SK-N-SH treated with all-trans-retinoic acid at 6 μM for 48 hours (cell line): ENCODE data around the gene FAM25G.

Source experiments
- ARNTL ChIP-seq: fragments of 450-650 bp; formaldehyde crosslinking; IDR thresholded peaks from 2 replicates; pipeline ENCODE4 v1.5.0; 2020; ENCODE audit warnings: low read depth, mild to moderate bottlenecking, moderate library complexity, borderline replicate concordance
- BACH2 ChIP-seq: fragments of 250-450 bp; sonication (Bioruptor Pico); IDR thresholded peaks from 2 replicates; pipeline ENCODE4 v1.9.0; 2021; ENCODE audit warnings: mild to moderate bottlenecking, borderline replicate concordance
- ESRRG ChIP-seq: fragments of 250-450 bp; sonication (Bioruptor Pico); IDR thresholded peaks from 2 replicates; pipeline ENCODE4 v1.6.1; 2021; ENCODE audit warnings: mild to moderate bottlenecking
- GLIS3 ChIP-seq: fragments of 250-450 bp; sonication (Bioruptor Pico); IDR thresholded peaks from 2 replicates; pipeline ENCODE4 v1.5.0; 2020; ENCODE audit warnings: mild to moderate bottlenecking, moderate library complexity
- ISL1 ChIP-seq: fragments of 250-450 bp; sonication (Bioruptor Pico); IDR thresholded peaks from 2 replicates; pipeline ENCODE4 v2.1.2; 2022; ENCODE audit warnings: mild to moderate bottlenecking, moderate library complexity
- OSR1 ChIP-seq: fragments of 250-450 bp; sonication (Bioruptor Pico); IDR thresholded peaks from 2 replicates; pipeline ENCODE4 v1.8.0; 2022; ENCODE audit warnings: moderate library complexity, mild to moderate bottlenecking, inconsistent platforms
- PPARA ChIP-seq: fragments of 250-450 bp; sonication (Bioruptor Pico); IDR thresholded peaks from 2 replicates; pipeline ENCODE4 v1.5.0; 2020; ENCODE audit warnings: mild to moderate bottlenecking, borderline replicate concordance
- RARB ChIP-seq: fragments of 250-450 bp; sonication (Bioruptor Pico); IDR thresholded peaks from 2 replicates; pipeline ENCODE4 v1.8.0; 2021; ENCODE audit warnings: mild to moderate bottlenecking, moderate library complexity
- TCF4 ChIP-seq: fragments of 250-450 bp; sonication (Bioruptor Pico); IDR thresholded peaks from 2 replicates; pipeline ENCODE4 v1.8.0; 2021; ENCODE audit warnings: mild to moderate bottlenecking, moderate library complexity, borderline replicate concordance
- ZFP30 ChIP-seq: fragments of 450-650 bp; formaldehyde crosslinking; IDR thresholded peaks from 2 replicates; pipeline ENCODE4 v1.5.0; 2022; ENCODE audit warnings: mild to moderate bottlenecking, moderate library complexity
- ZNF70 ChIP-seq: fragments of 450-650 bp; formaldehyde crosslinking; IDR thresholded peaks from 2 replicates; pipeline ENCODE4 v1.5.0; 2020; ENCODE audit warnings: mild to moderate bottlenecking, moderate library complexity
- TF ChIP-seq, protein P1 (sequence below): fragments of 250-450 bp; sonication (Bioruptor Pico); IDR thresholded peaks from 2 replicates; pipeline ENCODE4 v1.5.1; 2021; ENCODE audit warnings: mild to moderate bottlenecking, moderate library complexity
- TF ChIP-seq, protein P2 (sequence below): fragments of 250-450 bp; sonication (Bioruptor Pico); IDR thresholded peaks from 2 replicates; pipeline ENCODE4 v1.8.0; 2020; ENCODE audit warnings: mild to moderate bottlenecking, moderate library complexity, borderline replicate concordance
- TF ChIP-seq, protein P3 (sequence below): fragments of 250-450 bp; sonication (Bioruptor Pico); IDR thresholded peaks from 2 replicates; pipeline ENCODE4 v1.8.0; 2021; ENCODE audit warnings: low read depth, mild to moderate bottlenecking, moderate library complexity, borderline replicate concordance

DNA sequence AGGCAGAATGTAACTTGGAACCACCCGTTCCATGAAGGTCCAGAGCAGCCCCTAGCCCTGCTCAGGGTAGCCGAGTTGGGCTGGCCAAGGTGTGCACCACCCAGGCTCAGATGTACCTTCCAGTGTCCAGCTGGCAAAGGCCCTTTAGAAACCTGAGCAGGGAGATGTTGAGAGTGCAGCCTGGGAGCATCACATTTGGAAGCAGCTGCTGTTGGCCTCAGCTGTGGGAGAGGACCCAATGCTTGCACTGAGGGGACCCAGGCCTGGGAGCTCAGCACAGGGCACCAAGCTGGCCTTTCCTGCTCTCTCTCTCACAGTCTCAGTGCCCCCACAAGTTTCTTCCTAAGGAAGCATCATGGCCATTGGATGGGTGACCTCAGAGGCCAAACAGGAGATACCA lies 41.1 kb downstream of the FAM25G start:
- no peak for TF ChIP-seq TCF4 (CRISPR knock-in tag)
- TF ChIP-seq ISL1 (CRISPR knock-in tag): no peak
- TF ChIP-seq, protein P1, sequence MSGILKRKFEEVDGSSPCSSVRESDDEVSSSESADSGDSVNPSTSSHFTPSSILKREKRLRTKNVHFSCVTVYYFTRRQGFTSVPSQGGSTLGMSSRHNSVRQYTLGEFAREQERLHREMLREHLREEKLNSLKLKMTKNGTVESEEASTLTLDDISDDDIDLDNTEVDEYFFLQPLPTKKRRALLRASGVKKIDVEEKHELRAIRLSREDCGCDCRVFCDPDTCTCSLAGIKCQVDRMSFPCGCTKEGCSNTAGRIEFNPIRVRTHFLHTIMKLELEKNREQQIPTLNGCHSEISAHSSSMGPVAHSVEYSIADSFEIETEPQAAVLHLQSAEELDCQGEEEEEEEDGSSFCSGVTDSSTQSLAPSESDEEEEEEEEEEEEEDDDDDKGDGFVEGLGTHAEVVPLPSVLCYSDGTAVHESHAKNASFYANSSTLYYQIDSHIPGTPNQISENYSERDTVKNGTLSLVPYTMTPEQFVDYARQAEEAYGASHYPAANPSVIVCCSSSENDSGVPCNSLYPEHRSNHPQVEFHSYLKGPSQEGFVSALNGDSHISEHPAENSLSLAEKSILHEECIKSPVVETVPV: no peak
- no peak for TF ChIP-seq BACH2
- TF ChIP-seq RARB: no peak
- no peak for TF ChIP-seq PPARA (CRISPR knock-in tag)
- no peak for TF ChIP-seq ZFP30 (CRISPR knock-in tag)
- TF ChIP-seq, protein P2, sequence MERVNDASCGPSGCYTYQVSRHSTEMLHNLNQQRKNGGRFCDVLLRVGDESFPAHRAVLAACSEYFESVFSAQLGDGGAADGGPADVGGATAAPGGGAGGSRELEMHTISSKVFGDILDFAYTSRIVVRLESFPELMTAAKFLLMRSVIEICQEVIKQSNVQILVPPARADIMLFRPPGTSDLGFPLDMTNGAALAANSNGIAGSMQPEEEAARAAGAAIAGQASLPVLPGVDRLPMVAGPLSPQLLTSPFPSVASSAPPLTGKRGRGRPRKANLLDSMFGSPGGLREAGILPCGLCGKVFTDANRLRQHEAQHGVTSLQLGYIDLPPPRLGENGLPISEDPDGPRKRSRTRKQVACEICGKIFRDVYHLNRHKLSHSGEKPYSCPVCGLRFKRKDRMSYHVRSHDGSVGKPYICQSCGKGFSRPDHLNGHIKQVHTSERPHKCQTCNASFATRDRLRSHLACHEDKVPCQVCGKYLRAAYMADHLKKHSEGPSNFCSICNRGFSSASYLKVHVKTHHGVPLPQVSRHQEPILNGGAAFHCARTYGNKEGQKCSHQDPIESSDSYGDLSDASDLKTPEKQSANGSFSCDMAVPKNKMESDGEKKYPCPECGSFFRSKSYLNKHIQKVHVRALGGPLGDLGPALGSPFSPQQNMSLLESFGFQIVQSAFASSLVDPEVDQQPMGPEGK: no peak
- TF ChIP-seq ARNTL (CRISPR knock-in tag): no peak
- no peak for TF ChIP-seq ZNF70 (CRISPR knock-in tag)
- TF ChIP-seq, protein P3, sequence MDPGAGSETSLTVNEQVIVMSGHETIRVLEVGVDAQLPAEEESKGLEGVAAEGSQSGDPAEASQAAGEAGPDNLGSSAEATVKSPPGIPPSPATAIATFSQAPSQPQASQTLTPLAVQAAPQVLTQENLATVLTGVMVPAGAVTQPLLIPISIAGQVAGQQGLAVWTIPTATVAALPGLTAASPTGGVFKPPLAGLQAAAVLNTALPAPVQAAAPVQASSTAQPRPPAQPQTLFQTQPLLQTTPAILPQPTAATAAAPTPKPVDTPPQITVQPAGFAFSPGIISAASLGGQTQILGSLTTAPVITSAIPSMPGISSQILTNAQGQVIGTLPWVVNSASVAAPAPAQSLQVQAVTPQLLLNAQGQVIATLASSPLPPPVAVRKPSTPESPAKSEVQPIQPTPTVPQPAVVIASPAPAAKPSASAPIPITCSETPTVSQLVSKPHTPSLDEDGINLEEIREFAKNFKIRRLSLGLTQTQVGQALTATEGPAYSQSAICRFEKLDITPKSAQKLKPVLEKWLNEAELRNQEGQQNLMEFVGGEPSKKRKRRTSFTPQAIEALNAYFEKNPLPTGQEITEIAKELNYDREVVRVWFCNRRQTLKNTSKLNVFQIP (CRISPR knock-in tag): no peak
- TF ChIP-seq GLIS3: no peak
- no peak for TF ChIP-seq OSR1 (CRISPR knock-in tag)
- TF ChIP-seq ESRRG (CRISPR knock-in tag): no peak
